ENCODE results near the gene LTC4S.

The LTC4S gene

GRCh38 chr5:179820127-179820482 lies 26.3 kb downstream of the LTC4S start (continued):
- TF ChIP-seq TSHZ2 (CRISPR knock-in tag; IDR thresholded peaks at IDR 0.05): no peak
- no peak for TF ChIP-seq SNAI2 (CRISPR knock-in tag; IDR thresholded peaks at IDR 0.05)
- no peak for TF ChIP-seq TOX (CRISPR knock-in tag; IDR thresholded peaks at IDR 0.05; ENCODE audit: borderline replicate concordance)

- TF ChIP-seq SNAI2 (CRISPR knock-in tag; IDR thresholded peaks at IDR 0.05): peak; percentile 15; the same call in 1 of the 2 replicates
- TF ChIP-seq ZFP3 (CRISPR knock-in tag; IDR thresholded peaks at IDR 0.05): peak; percentile 12; the same call in 1 of the 2 replicates
- TF ChIP-seq BACH2 (CRISPR knock-in tag; IDR thresholded peaks at IDR 0.05; ENCODE audit: borderline replicate concordance): peak; percentile 96; the same call in 1 of the 2 replicates
- TF ChIP-seq ISL1 (CRISPR knock-in tag; IDR thresholded peaks at IDR 0.05): no peak
- ATAC-seq: peak; percentile 59
Observed at GRCh38 chr5:179820483-179821297, 26.9 kb downstream of the LTC4S start, which contains the start of gene SQSTM1. Gene SQSTM1 (plus strand): TSS chr5:179820905. CDS start chr5:179820937, 32 bp downstream.

- peak; percentile 79 for ATAC-seq
- TF ChIP-seq TCF4 (CRISPR knock-in tag; IDR thresholded peaks at IDR 0.05; ENCODE audit: borderline replicate concordance) (no peak), ESRRG (CRISPR knock-in tag; IDR thresholded peaks at IDR 0.05) (0 out of 2 replicates have a peak, but pooled peaks have one; percentile 36), GLIS3 (CRISPR knock-in tag; IDR thresholded peaks at IDR 0.05) (0 out of 2 replicates have a peak, but pooled peaks have one; percentile 57)
Observed at GRCh38 chr5:179821298-179822058, 27.7 kb downstream of the LTC4S start.

GRCh38 chr5:179822059-179822432 lies 28.3 kb downstream of the LTC4S start:
- TF ChIP-seq PATZ1 (CRISPR knock-in tag; IDR thresholded peaks at IDR 0.05; ENCODE audit: borderline replicate concordance) (peak; percentile 3; the same call in 1 of the 2 replicates), ZFP3 (CRISPR knock-in tag; IDR thresholded peaks at IDR 0.05) (no peak), CREB5 (CRISPR knock-in tag; IDR thresholded peaks at IDR 0.05; ENCODE audit: low read depth) (no peak)
- ATAC-seq: no peak

- no peak for ATAC-seq
- 0 out of 2 replicates have a peak, but pooled peaks have one; percentile 30 for TF ChIP-seq CREB5 (CRISPR knock-in tag; IDR thresholded peaks at IDR 0.05; ENCODE audit: low read depth)
- no peak for TF ChIP-seq POU6F1 (CRISPR knock-in tag; IDR thresholded peaks at IDR 0.05; ENCODE audit: borderline replicate concordance, low read depth)
- no peak for TF ChIP-seq CSRNP3 (CRISPR knock-in tag; IDR thresholded peaks at IDR 0.05)
Observed at GRCh38 chr5:179822444-179822990, 28.7 kb downstream of the LTC4S start.

Data from SK-N-SH treated with all-trans-retinoic acid at 6 μM for 48 hours (cell line).